Measurements from ENCODE around the gene UIMC1. TPM values are rescaled to one million over a fixed set of nuclear protein-coding genes. Genes with fewer than 3 reads are reported as not detected.

The UIMC1 gene
- total RNA-seq, 1 donor from 2014 or later = 42.2 TPM

GRCh38 chr5:176877793-176878331 lies 128.7 kb downstream of the UIMC1 start:
- no peak overlapping the region for H3K4me3 ChIP-seq
- H3K4me1 ChIP-seq = no peaks in the 10 kb centered on the region
- TF ChIP-seq, protein P1, sequence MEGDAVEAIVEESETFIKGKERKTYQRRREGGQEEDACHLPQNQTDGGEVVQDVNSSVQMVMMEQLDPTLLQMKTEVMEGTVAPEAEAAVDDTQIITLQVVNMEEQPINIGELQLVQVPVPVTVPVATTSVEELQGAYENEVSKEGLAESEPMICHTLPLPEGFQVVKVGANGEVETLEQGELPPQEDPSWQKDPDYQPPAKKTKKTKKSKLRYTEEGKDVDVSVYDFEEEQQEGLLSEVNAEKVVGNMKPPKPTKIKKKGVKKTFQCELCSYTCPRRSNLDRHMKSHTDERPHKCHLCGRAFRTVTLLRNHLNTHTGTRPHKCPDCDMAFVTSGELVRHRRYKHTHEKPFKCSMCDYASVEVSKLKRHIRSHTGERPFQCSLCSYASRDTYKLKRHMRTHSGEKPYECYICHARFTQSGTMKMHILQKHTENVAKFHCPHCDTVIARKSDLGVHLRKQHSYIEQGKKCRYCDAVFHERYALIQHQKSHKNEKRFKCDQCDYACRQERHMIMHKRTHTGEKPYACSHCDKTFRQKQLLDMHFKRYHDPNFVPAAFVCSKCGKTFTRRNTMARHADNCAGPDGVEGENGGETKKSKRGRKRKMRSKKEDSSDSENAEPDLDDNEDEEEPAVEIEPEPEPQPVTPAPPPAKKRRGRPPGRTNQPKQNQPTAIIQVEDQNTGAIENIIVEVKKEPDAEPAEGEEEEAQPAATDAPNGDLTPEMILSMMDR (IDR thresholded peaks at IDR 0.05) = no peak
- TF ChIP-seq POLR2A (IDR thresholded peaks at IDR 0.05) (no peak), POLR2AphosphoS5 (IDR thresholded peaks at IDR 0.05; ENCODE audit: insufficient read depth in 1 of 2, low read depth in 1 of 2) (no peak)
- no peaks in the 10 kb centered on the region for H3K9me3 ChIP-seq
- no peaks in the 10 kb centered on the region for H3K27me3 ChIP-seq
- H3K36me3 ChIP-seq = no peaks in the 10 kb centered on the region
- H3K27ac ChIP-seq = no peak overlapping the region
- DNase-seq (ENCODE audit: extremely low spot score in 2 of 2) = no peak
- intact Hi-C loops (cut with DNase I) = no loop called here

- no peak overlapping the region for H3K27ac ChIP-seq
- intact Hi-C loops (cut with DNase I) = no loop called here
- TF ChIP-seq POLR2A (IDR thresholded peaks at IDR 0.05) = no peak
- no peak for TF ChIP-seq POLR2AphosphoS5 (IDR thresholded peaks at IDR 0.05; ENCODE audit: insufficient read depth in 1 of 2, low read depth in 1 of 2)
- TF ChIP-seq, protein P1 (IDR thresholded peaks at IDR 0.05) = no peak
- no peaks in the 10 kb centered on the region for H3K4me1 ChIP-seq
- no peaks in the 10 kb centered on the region for H3K27me3 ChIP-seq
- no peaks in the 10 kb centered on the region for H3K36me3 ChIP-seq
- DNase-seq (ENCODE audit: extremely low spot score in 2 of 2) = no peak
- no peak overlapping the region for H3K4me3 ChIP-seq
- H3K9me3 ChIP-seq = no peaks in the 10 kb centered on the region
These were observed 129.8 kb downstream of the UIMC1 start for GRCh38 chr5:176876506-176877431.

GRCh38 chr5:176875783-176876505 lies 130.6 kb downstream of the UIMC1 start:
- H3K4me1 ChIP-seq = no peaks in the 10 kb centered on the region
- no peak overlapping the region for H3K27ac ChIP-seq
- no peaks in the 10 kb centered on the region for H3K36me3 ChIP-seq
- H3K4me3 ChIP-seq = no peak overlapping the region
- intact Hi-C loops (cut with DNase I) = no loop called here
- H3K27me3 ChIP-seq = no peaks in the 10 kb centered on the region
- DNase-seq (ENCODE audit: extremely low spot score in 2 of 2) = no peak
- TF ChIP-seq POLR2A (IDR thresholded peaks at IDR 0.05) (no peak), POLR2AphosphoS5 (IDR thresholded peaks at IDR 0.05; ENCODE audit: insufficient read depth in 1 of 2, low read depth in 1 of 2) (no peak)
- TF ChIP-seq, protein P1 (IDR thresholded peaks at IDR 0.05) = no peak
- no peaks in the 10 kb centered on the region for H3K9me3 ChIP-seq

DNA sequence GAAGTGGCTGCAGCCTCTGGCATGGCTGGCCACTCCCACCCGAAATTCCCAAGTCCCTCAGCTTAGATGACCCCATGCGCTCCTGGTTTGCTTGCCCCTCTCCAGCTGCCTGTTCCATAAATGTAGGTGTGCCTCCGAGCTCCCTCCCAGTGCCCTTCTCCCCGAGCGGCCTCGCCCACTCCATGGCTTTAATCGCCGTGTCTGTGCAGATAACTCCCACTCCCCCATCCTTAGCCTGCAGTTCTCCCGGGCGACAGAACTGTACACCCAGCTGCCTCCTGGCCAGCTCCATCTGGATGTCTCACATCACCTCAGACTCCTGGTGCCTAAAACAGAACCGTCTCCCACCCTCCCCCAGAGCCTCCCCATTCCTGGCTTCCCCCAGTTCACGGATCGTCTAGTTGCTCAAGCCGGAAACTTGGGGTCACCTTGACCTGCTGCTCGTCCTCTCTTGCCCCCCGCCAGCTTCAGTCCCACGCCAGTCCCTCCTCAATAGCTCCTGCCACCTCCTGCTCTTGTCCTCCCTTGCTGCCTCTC lies 131.5 kb downstream of the UIMC1 start:
- no peak overlapping the region for H3K4me3 ChIP-seq
- TF ChIP-seq, protein P1 (IDR thresholded peaks at IDR 0.05) = no peak
- TF ChIP-seq POLR2A (IDR thresholded peaks at IDR 0.05) = no peak
- no peak for TF ChIP-seq POLR2AphosphoS5 (IDR thresholded peaks at IDR 0.05; ENCODE audit: insufficient read depth in 1 of 2, low read depth in 1 of 2)
- no peaks in the 10 kb centered on the region for H3K27me3 ChIP-seq
- no peaks in the 10 kb centered on the region for H3K4me1 ChIP-seq
- H3K27ac ChIP-seq = no peak overlapping the region
- no peaks in the 10 kb centered on the region for H3K9me3 ChIP-seq
- H3K36me3 ChIP-seq = no peaks in the 10 kb centered on the region
- intact Hi-C loops (cut with DNase I) = no loop called here
- DNase-seq (ENCODE audit: extremely low spot score in 2 of 2) = no peak

Data from vagina (tissue), 2 donors.